Brain microvascular endothelial cell (primary cell): ENCODE measurements around the gene FADS2.

Experiments used
- DNase-seq: peaks from one replicate; pipeline ENCODE4 v3.0.0-alpha.2; 2020
- H3K27ac ChIP-seq: fragments of 250-450 bp; sonication (Bioruptor Pico); 2 replicates; pipeline ENCODE4 v1.5.1; 2020; ENCODE audit warnings: mild to moderate bottlenecking, moderate library complexity
- H3K27me3 ChIP-seq: fragments of 250-450 bp; sonication (Bioruptor Pico); replicated peaks from 2 replicates; pipeline ENCODE4 v1.5.1; 2020; ENCODE audit warnings: mild to moderate bottlenecking
- H3K36me3 ChIP-seq: fragments of 250-450 bp; sonication (Bioruptor Pico); replicated peaks from 2 replicates; pipeline ENCODE4 v1.5.1; 2020; ENCODE audit warnings: mild to moderate bottlenecking
- H3K4me3 ChIP-seq: 2 replicates; pipeline ENCODE4 v1.5.1; 2011; ENCODE audit warnings: low read depth, mild to moderate bottlenecking, control low read depth, low read length, moderate library complexity
- in situ Hi-C: cut with HindIII; loops from 2 replicates; pipeline ENCODE4 v1.10.0; 2017; ENCODE audit warnings: low sequenced_read_pairs, low pct_ligation_motif_present
- TF ChIP-seq, protein P1 (sequence below): IDR thresholded peaks from 2 replicates; pipeline ENCODE4 v1.5.1; 2011; ENCODE audit warnings: low read depth, mild to moderate bottlenecking, moderate library complexity, low read length, control low read depth, inconsistent platforms; ENCODE audit errors: missing control alignments

FADS2 gene

DNA sequence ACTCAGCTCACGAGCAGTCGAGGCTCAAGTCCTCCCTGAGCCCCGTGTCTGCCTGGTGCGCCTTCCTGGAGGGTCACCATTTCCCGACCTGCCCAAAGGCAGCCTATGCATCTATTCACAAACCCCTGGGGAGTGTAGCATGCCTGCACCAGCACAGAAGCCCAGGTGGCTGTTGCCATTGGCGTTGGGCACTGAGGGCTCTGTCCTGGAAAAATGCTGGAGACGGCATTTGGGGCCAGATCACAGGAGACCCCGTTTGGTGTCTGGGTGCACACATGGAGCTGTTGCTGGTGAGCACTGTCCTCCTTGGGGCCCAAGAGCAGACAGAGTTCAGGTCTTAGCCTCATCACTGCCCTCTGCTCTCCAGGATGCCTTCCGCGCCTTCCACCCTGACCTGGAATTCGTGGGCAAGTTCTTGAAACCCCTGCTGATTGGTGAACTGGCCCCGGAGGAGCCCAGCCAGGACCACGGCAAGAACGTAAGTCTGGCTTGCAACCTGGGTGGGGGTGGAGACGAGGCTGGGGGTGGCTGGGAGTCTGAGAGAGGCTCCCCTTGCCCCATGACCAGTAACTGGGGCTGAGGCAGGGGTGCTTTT, 9.4 kb downstream of the FADS2 start:
- no peak overlapping the region for H3K4me3 ChIP-seq
- no peak overlapping the region for H3K27ac ChIP-seq
- TF ChIP-seq, protein P1, sequence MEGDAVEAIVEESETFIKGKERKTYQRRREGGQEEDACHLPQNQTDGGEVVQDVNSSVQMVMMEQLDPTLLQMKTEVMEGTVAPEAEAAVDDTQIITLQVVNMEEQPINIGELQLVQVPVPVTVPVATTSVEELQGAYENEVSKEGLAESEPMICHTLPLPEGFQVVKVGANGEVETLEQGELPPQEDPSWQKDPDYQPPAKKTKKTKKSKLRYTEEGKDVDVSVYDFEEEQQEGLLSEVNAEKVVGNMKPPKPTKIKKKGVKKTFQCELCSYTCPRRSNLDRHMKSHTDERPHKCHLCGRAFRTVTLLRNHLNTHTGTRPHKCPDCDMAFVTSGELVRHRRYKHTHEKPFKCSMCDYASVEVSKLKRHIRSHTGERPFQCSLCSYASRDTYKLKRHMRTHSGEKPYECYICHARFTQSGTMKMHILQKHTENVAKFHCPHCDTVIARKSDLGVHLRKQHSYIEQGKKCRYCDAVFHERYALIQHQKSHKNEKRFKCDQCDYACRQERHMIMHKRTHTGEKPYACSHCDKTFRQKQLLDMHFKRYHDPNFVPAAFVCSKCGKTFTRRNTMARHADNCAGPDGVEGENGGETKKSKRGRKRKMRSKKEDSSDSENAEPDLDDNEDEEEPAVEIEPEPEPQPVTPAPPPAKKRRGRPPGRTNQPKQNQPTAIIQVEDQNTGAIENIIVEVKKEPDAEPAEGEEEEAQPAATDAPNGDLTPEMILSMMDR = no peak
- peaks cover 39% of the 10 kb centered on the region for H3K36me3 ChIP-seq
- no peaks in the 10 kb centered on the region for H3K27me3 ChIP-seq
- DNase-seq = no peak
- in situ Hi-C loops = no loop called here

DNA sequence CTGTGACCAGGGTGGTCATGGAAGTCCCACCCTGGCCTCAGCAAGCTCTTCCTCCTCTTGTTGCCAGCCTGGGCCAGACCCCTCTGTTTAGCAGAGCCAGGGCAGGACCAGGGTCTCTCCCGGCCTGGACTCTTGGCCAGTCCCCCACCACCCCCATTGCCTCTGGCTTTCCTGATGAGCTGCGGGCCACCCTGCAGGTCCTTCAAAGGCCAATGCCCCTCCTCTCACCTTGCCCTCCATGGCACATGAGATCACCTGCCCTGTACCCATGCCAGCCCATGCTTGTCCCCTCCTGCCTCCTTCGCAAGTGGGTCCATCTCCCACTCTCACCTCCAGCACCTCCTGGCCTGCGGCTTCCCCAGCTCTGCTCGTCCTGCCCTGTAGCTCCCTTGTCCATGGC, 10.4 kb downstream of the FADS2 start:
- H3K36me3 ChIP-seq = peaks cover 49% of the 10 kb centered on the region
- TF ChIP-seq, protein P1 = no peak
- no peak for DNase-seq

DNA sequence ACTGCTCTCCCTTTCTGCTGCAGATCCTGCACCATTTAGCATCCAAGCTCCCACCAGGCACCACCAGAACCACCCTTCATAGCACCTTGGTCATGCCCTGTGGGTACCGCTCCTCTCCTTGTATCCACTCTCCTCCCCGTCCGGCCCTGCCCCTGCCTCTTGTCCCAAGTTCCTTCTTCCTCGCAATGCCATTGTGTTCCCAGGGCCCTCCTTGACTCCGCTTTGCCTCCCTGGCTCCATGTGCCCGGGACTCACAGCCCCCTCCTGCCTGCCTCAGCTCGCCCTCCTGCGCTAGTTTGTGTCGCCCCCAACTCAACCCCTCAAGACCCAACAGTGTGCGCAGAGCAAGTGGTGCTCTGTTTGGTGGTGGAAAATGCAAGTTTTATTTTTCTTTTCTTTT, 10.8 kb downstream of the FADS2 start:
- peaks cover 53% of the 10 kb centered on the region for H3K36me3 ChIP-seq
- no peak overlapping the region for H3K27ac ChIP-seq
- in situ Hi-C loops = no loop called here
- TF ChIP-seq, protein P1 = no peak
- no peaks in the 10 kb centered on the region for H3K27me3 ChIP-seq
- DNase-seq = no peak
- H3K4me3 ChIP-seq = no peak overlapping the region

More for the DNA sequence above, 10.4 kb downstream of the FADS2 start:
- H3K27ac ChIP-seq = no peak overlapping the region
- no peaks in the 10 kb centered on the region for H3K27me3 ChIP-seq
- no peak overlapping the region for H3K4me3 ChIP-seq
- in situ Hi-C loops = no loop called here

DNA sequence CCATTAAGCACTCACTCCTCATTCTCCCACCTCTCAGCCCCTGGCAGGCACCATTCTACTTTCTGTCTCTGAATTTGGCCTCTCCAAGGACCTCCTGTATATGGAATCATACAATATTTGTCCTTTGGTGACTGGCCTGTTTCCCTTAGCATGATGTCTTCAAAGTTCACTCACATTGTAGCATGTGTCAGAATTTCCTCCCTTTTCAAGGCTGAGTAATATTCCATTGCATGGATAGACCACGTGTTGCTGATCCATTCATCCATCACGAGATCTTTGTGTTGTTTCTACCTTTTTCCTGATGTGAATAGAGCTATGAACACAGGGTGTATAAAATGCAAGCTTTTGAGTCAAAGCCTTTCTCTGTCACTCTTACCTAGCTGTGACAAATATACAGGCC, 11.6 kb downstream of the FADS2 start:
- TF ChIP-seq, protein P1 = no peak
- in situ Hi-C loops = no loop called here
- Histone ChIP-seq H3K36me3 (peaks cover 59% of the 10 kb centered on the region), H3K4me3 (no peak overlapping the region), H3K27ac (no peak overlapping the region), H3K27me3 (no peaks in the 10 kb centered on the region)
- no peak for DNase-seq

DNA sequence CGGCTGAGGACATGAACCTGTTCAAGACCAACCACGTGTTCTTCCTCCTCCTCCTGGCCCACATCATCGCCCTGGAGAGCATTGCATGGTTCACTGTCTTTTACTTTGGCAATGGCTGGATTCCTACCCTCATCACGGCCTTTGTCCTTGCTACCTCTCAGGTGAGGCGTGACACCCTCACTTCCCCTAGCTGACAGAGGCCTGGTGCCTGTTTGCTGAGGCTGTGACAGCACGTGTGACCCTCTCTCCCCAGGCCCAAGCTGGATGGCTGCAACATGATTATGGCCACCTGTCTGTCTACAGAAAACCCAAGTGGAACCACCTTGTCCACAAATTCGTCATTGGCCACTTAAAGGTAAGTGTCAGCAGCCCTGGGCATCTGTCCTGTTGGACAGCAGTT, 12.3 kb downstream of the FADS2 start:
- Histone ChIP-seq H3K36me3 (peaks cover 62% of the 10 kb centered on the region), H3K27ac (no peak overlapping the region), H3K4me3 (no peak overlapping the region), H3K27me3 (no peaks in the 10 kb centered on the region)
- TF ChIP-seq, protein P1 = no peak
- DNase-seq = no peak
- in situ Hi-C loops = no loop called here
